Stimulated activated CD8-positive, alpha-beta memory T cell treated with anti-CD3 and anti-CD28 coated beads, Interleukin-7, amount 100 ng/mL, for 4 hours (primary cell): Measurements from ENCODE around the gene LYPD1.

ENCODE experiments used
- DNase-seq, 2 donors: peaks; one replicate each; pipeline ENCODE4 v3.0.0-alpha.2; 2020; ENCODE audit warnings: low read depth in 2 of 2

LYPD1 gene

DNA sequence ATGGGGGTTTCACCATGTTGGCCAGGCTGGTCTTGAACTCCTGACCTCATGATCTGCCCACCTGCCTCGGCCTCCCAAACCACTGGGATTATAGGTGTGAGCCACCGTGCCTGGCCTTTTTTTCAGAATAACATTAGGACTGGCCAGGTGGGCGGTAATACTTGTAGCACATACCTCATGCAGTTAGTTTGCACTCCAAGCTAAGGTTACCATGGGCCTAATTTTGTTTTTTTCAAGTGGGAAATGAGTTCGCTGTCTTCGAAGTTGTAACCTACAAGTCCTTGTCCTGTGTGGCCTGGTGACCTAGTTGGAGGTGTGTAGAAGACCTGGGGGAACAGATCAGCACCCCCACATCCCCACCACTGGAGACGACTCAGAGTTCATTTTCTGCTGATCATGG lies 74.8 kb downstream of the LYPD1 start:
- DNase-seq, result no peak
